Measurements from ENCODE around the gene GPATCH8.

GRCh38 chr17:44523672-44523972, 20.4 kb upstream of the GPATCH8 start:
- no peak for TF ChIP-seq CTCF (IDR thresholded peaks at IDR 0.05)
- TF ChIP-seq POLR2A (IDR thresholded peaks at IDR 0.05) = no peak
- no peak for TF ChIP-seq EP300 (IDR thresholded peaks at IDR 0.05)
- TF ChIP-seq POLR2AphosphoS5 (IDR thresholded peaks at IDR 0.05) = no peak
